ENCODE measurements around the gene PAPLN. TPM values are rescaled to one million over a fixed set of nuclear protein-coding genes. Genes with fewer than 3 reads are reported as not detected.

PAPLN gene
- total and polyA plus RNA-seq, 4 donors = 0.68 to 2.8 (median 1.3) TPM

GRCh38 chr14:73243748-73244147, 6.4 kb downstream of the PAPLN start:
- Histone ChIP-seq H3K4me1 (ENCODE audit: control insufficient read depth in 4 of 4, insufficient read depth in 4 of 4, low read length in 3 of 4) (peaks cover 0 to 18% (median 8%) of the 10 kb centered on the region in 4 donors), H3K36me3 (ENCODE audit: control insufficient read depth in 4 of 4, insufficient read depth in 3 of 4, low read depth in 1 of 4, low read length in 3 of 4) (no peaks in the 10 kb centered on the region), H3K9me3 (ENCODE audit: control insufficient read depth in 4 of 4, low read length in 3 of 4) (no peaks in the 10 kb centered on the region), H3K9ac (ENCODE audit: low read depth in 1 of 2, low read length in 2 of 2) (no peak overlapping the region), H3K27me3 (ENCODE audit: control insufficient read depth in 4 of 4, insufficient read depth in 4 of 4, low read length in 3 of 4) (peaks cover 0 to 4% (median 1%) of the 10 kb centered on the region in 4 donors), H3K4me3 (ENCODE audit: low read depth in 1 of 3, low read length in 3 of 3) (no peak overlapping the region), H3K27ac (ENCODE audit: low read depth in 1 of 2, low read length in 2 of 2) (no peak overlapping the region)
- TF ChIP-seq EGR1 (IDR thresholded peaks at IDR 0.05; ENCODE audit: low read depth in 2 of 2) (no peak), YY1 (IDR thresholded peaks at IDR 0.05) (no peak), ZBTB33 (IDR thresholded peaks at IDR 0.05) (no peak), RXRA (IDR thresholded peaks at IDR 0.05) (no peak), SP1 (IDR thresholded peaks at IDR 0.05) (no peak), NR2F2 (IDR thresholded peaks at IDR 0.05) (no peak), RAD21 (IDR thresholded peaks at IDR 0.05) (no peak), TAF1 (conservative IDR thresholded peaks at IDR 0.05) (no peak), GABPA (IDR thresholded peaks at IDR 0.05 in 1 of 2, conservative IDR thresholded peaks at IDR 0.05 in 1 of 2) (no peak), JUND (IDR thresholded peaks at IDR 0.05) (no peak), HNF4G (IDR thresholded peaks at IDR 0.05) (no peak), MAX (IDR thresholded peaks at IDR 0.05) (no peak), FOXA1 (IDR thresholded peaks at IDR 0.05) (no peak), FOXA2 (IDR thresholded peaks at IDR 0.05) (no peak), HNF4A (conservative IDR thresholded peaks at IDR 0.05) (no peak)
- TF ChIP-seq, protein P1, sequence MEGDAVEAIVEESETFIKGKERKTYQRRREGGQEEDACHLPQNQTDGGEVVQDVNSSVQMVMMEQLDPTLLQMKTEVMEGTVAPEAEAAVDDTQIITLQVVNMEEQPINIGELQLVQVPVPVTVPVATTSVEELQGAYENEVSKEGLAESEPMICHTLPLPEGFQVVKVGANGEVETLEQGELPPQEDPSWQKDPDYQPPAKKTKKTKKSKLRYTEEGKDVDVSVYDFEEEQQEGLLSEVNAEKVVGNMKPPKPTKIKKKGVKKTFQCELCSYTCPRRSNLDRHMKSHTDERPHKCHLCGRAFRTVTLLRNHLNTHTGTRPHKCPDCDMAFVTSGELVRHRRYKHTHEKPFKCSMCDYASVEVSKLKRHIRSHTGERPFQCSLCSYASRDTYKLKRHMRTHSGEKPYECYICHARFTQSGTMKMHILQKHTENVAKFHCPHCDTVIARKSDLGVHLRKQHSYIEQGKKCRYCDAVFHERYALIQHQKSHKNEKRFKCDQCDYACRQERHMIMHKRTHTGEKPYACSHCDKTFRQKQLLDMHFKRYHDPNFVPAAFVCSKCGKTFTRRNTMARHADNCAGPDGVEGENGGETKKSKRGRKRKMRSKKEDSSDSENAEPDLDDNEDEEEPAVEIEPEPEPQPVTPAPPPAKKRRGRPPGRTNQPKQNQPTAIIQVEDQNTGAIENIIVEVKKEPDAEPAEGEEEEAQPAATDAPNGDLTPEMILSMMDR (IDR thresholded peaks at IDR 0.05; ENCODE audit: low read depth, low read length, missing input control) = no peak
- TF ChIP-seq, protein P2, sequence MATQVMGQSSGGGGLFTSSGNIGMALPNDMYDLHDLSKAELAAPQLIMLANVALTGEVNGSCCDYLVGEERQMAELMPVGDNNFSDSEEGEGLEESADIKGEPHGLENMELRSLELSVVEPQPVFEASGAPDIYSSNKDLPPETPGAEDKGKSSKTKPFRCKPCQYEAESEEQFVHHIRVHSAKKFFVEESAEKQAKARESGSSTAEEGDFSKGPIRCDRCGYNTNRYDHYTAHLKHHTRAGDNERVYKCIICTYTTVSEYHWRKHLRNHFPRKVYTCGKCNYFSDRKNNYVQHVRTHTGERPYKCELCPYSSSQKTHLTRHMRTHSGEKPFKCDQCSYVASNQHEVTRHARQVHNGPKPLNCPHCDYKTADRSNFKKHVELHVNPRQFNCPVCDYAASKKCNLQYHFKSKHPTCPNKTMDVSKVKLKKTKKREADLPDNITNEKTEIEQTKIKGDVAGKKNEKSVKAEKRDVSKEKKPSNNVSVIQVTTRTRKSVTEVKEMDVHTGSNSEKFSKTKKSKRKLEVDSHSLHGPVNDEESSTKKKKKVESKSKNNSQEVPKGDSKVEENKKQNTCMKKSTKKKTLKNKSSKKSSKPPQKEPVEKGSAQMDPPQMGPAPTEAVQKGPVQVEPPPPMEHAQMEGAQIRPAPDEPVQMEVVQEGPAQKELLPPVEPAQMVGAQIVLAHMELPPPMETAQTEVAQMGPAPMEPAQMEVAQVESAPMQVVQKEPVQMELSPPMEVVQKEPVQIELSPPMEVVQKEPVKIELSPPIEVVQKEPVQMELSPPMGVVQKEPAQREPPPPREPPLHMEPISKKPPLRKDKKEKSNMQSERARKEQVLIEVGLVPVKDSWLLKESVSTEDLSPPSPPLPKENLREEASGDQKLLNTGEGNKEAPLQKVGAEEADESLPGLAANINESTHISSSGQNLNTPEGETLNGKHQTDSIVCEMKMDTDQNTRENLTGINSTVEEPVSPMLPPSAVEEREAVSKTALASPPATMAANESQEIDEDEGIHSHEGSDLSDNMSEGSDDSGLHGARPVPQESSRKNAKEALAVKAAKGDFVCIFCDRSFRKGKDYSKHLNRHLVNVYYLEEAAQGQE (IDR thresholded peaks at IDR 0.05) = no peak
- TF ChIP-seq, protein P3, sequence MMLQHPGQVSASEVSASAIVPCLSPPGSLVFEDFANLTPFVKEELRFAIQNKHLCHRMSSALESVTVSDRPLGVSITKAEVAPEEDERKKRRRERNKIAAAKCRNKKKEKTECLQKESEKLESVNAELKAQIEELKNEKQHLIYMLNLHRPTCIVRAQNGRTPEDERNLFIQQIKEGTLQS (IDR thresholded peaks at IDR 0.05) = no peak
- no peak for DNase-seq (ENCODE audit: low spot score)
- 96% methylated on average over 2 of the region's 2 CpGs for whole genome bisulfite sequencing

Measured in liver (tissue), 9 donors.